Esophagus squamous epithelium (tissue), 5 donors: ENCODE results near the gene NET1. TPM values are rescaled to one million over a fixed set of nuclear protein-coding genes. Genes with fewer than 3 reads are reported as not detected.

Experiments
- DNase-seq: peaks from one replicate; lab custom pipeline; 2025; lab: John Stamatoyannopoulos, UW
- H3K27ac ChIP-seq, 4 donors: fragments of 200-600 bp; sonication (generic); one replicate each; pipeline ENCODE4 v1.5.1; 2016 to 2019; ENCODE audit warnings: mild to moderate bottlenecking in 1 of 4
- H3K27me3 ChIP-seq, 4 donors: fragments of 200-600 bp; sonication (generic); 1 replicate in 3 of 4; 2 replicates in 1 of 4; pipeline versions ENCODE4 v1.5.1 to v1.6.0; 2017 to 2021; ENCODE audit warnings: antibody characterized with exemption in 1 of 4
- H3K36me3 ChIP-seq, 3 donors: fragments of 200-600 bp; sonication (generic); one replicate each; pipeline ENCODE4 v1.5.1; 2016 to 2019
- H3K4me1 ChIP-seq, 3 donors: fragments of 200-600 bp; sonication (generic); one replicate each; pipeline ENCODE4 v1.5.1; 2017 to 2019
- H3K4me3 ChIP-seq, 4 donors: fragments of 200-600 bp; sonication (generic); 1 replicate in 3 of 4; 2 replicates in 1 of 4; pipeline ENCODE4 v1.5.1; 2016 to 2019; ENCODE audit warnings: mild to moderate bottlenecking in 2 of 4, moderate library complexity in 1 of 4
- H3K9me3 ChIP-seq, 3 donors: fragments of 200-600 bp; sonication (generic); one replicate each; pipeline ENCODE4 v1.5.1; 2016 to 2019
- CTCF ChIP-seq, 6 experiments: fragments of 450-650 bp in 4 of 6; fragments of 200-600 bp in 2 of 6; sonication (generic) in 2 of 6; IDR thresholded peaks; one replicate each; pipeline ENCODE4 v1.5.1; 2016 to 2019; ENCODE audit warnings: antibody characterized with exemption in 6 of 6, mild to moderate bottlenecking in 4 of 6, moderate library complexity in 4 of 6
- POLR2A ChIP-seq, 4 donors: fragments of 450-650 bp; IDR thresholded peaks; one replicate each; pipeline ENCODE4 v1.6.1; 2017; ENCODE audit warnings: antibody characterized with exemption in 4 of 4, mild to moderate bottlenecking in 4 of 4, moderate library complexity in 3 of 4
- WGBS, 2 donors: methylation state at CpG; one replicate each; pipeline ENCODE4 v1.1.5; 2018; 5-methylcytosine and 5-hydroxymethylcytosine counted together
- intact Hi-C: fragments of 100-400 bp; cut with DNase I; formaldehyde crosslinking; loops from one replicate; pipeline ENCODE4 v1.15.0; 2022
- total RNA-seq, 4 donors: library from RNA; depleted of rRNA; stranded (reverse); fragments of >200 nt; gene quantifications; one replicate each; pipeline ENCODE4 v1.1.0, GENCODE V29; 2016
- donor health status: DM: yes; HTN: yes; CAD: no.

Gene NET1
- total RNA-seq, 4 donors from 2014 or later: 77.8 to 170 (median 107) TPM

GRCh38 chr10:5480162-5480941 is 68.0 kb downstream of the NET1 start:
- Histone ChIP-seq H3K27me3 (no peaks in the 10 kb centered on the region), H3K27ac (no peak overlapping the region), H3K36me3 (no peaks in the 10 kb centered on the region), H3K4me1 (peaks cover 0 to 38% (median 8%) of the 10 kb centered on the region in 3 donors), H3K9me3 (peaks cover 0 to 10% (median 8%) of the 10 kb centered on the region in 3 donors), H3K4me3 (no peak overlapping the region)
- no peak for DNase-seq
- intact Hi-C loops: no loop called here
- 88 to 93% methylated on average over 16 to 17 of the region's 21 CpGs for WGBS, 2 donors
- TF ChIP-seq CTCF (IDR thresholded peaks at IDR 0.05) (no peak), POLR2A (IDR thresholded peaks at IDR 0.05) (no peak)

- 70 to 82% methylated on average over 9 to 12 of the region's 12 CpGs for WGBS, 2 donors
- intact Hi-C loops: no loop called here
- Histone ChIP-seq H3K27me3 (no peaks in the 10 kb centered on the region), H3K36me3 (no peaks in the 10 kb centered on the region), H3K27ac (no peak overlapping the region), H3K4me1 (peaks cover 0 to 38% (median 8%) of the 10 kb centered on the region in 3 donors), H3K4me3 (no peak overlapping the region), H3K9me3 (peaks cover 0 to 10% (median 8%) of the 10 kb centered on the region in 3 donors)
- no peak for TF ChIP-seq POLR2A (IDR thresholded peaks at IDR 0.05)
- no peak for TF ChIP-seq CTCF (IDR thresholded peaks at IDR 0.05)
- DNase-seq: no peak
These were observed 68.8 kb downstream of the NET1 start for GRCh38 chr10:5481121-5481520.

- intact Hi-C loops: no loop called here
- H3K36me3 ChIP-seq: no peaks in the 10 kb centered on the region
- no peak for DNase-seq
- H3K4me1 ChIP-seq: peaks cover 0 to 29% (median 6%) of the 10 kb centered on the region in 3 donors
- H3K9me3 ChIP-seq: peaks cover 0 to 10% (median 8%) of the 10 kb centered on the region in 3 donors
- 90 to 98% methylated on average over 9 of the region's 9 CpGs for WGBS, 2 donors
- TF ChIP-seq POLR2A (IDR thresholded peaks at IDR 0.05): no peak
- TF ChIP-seq CTCF (IDR thresholded peaks at IDR 0.05): no peak
- H3K4me3 ChIP-seq: no peak overlapping the region
- H3K27ac ChIP-seq: no peak overlapping the region
- no peaks in the 10 kb centered on the region for H3K27me3 ChIP-seq
These were observed 69.7 kb downstream of the NET1 start for GRCh38 chr10:5482016-5482415.

GRCh38 chr10:5484205-5484604 is 71.8 kb downstream of the NET1 start:
- Histone ChIP-seq H3K27me3 (no peaks in the 10 kb centered on the region), H3K27ac (peak overlapping the region in 2 of 4 donors; percentile 34 to 52), H3K36me3 (no peaks in the 10 kb centered on the region), H3K9me3 (peaks cover 0 to 10% (median 8%) of the 10 kb centered on the region in 3 donors), H3K4me3 (no peak overlapping the region), H3K4me1 (peaks cover 0 to 32% (median 4%) of the 10 kb centered on the region in 3 donors)
- peak in 2 of 6 experiments; percentile 33 to 49 for TF ChIP-seq CTCF (IDR thresholded peaks at IDR 0.05)
- TF ChIP-seq POLR2A (IDR thresholded peaks at IDR 0.05): no peak
- 55 to 58% methylated on average over 3 of the region's 3 CpGs for WGBS, 2 donors
- intact Hi-C loops: no loop called here
- DNase-seq: no peak

- H3K36me3 ChIP-seq: no peaks in the 10 kb centered on the region
- intact Hi-C loops: no loop called here
- peaks cover 0 to 10% (median 8%) of the 10 kb centered on the region in 3 donors for H3K9me3 ChIP-seq
- TF ChIP-seq CTCF (IDR thresholded peaks at IDR 0.05): no peak
- TF ChIP-seq POLR2A (IDR thresholded peaks at IDR 0.05): no peak
- no peak for DNase-seq
- H3K4me1 ChIP-seq: peaks cover 0 to 39% (median 7%) of the 10 kb centered on the region in 3 donors
- H3K27ac ChIP-seq: no peak overlapping the region
- no peak overlapping the region for H3K4me3 ChIP-seq
- WGBS, 2 donors: 86 to 93% methylated on average over 10 to 12 of the region's 14 CpGs
- no peaks in the 10 kb centered on the region for H3K27me3 ChIP-seq
These were observed 72.9 kb downstream of the NET1 start for GRCh38 chr10:5485290-5485689.
